GM10266 (cell line): ENCODE results near the gene CAPN9.

Experiments
- DNase-seq: peaks from one replicate; pipeline ENCODE4 v3.0.0; 2012; ENCODE audit errors: extremely low spot score
- TF ChIP-seq, protein P1 (sequence below): IDR thresholded peaks from 2 replicates; pipeline ENCODE4 v1.5.1; 2012; ENCODE audit warnings: mild to moderate bottlenecking, low read depth; ENCODE audit not compliant: control insufficient read depth, insufficient read depth; ENCODE audit errors: missing control alignments

Gene CAPN9

DNA sequence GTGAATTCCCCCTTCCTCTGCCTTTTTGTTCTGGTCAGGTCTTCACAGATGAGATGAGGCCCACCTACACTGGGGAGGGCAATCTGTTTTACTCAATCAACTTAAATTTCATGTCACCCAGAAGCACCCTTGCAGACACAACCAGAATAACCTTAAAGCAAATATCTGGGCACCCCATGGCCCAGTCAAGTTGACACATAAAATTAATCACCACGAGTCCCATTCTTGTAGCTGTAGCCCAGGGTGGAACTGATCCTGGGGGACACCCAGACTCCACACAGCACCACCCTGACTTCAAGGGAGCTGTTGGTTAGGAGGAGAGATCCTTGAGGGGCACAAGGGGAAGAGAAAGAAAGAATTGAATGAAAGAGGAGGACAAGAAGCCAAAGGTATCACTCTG is 23.1 kb downstream of the CAPN9 start:
- DNase-seq = no peak
- TF ChIP-seq, protein P1, sequence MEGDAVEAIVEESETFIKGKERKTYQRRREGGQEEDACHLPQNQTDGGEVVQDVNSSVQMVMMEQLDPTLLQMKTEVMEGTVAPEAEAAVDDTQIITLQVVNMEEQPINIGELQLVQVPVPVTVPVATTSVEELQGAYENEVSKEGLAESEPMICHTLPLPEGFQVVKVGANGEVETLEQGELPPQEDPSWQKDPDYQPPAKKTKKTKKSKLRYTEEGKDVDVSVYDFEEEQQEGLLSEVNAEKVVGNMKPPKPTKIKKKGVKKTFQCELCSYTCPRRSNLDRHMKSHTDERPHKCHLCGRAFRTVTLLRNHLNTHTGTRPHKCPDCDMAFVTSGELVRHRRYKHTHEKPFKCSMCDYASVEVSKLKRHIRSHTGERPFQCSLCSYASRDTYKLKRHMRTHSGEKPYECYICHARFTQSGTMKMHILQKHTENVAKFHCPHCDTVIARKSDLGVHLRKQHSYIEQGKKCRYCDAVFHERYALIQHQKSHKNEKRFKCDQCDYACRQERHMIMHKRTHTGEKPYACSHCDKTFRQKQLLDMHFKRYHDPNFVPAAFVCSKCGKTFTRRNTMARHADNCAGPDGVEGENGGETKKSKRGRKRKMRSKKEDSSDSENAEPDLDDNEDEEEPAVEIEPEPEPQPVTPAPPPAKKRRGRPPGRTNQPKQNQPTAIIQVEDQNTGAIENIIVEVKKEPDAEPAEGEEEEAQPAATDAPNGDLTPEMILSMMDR = no peak

DNA sequence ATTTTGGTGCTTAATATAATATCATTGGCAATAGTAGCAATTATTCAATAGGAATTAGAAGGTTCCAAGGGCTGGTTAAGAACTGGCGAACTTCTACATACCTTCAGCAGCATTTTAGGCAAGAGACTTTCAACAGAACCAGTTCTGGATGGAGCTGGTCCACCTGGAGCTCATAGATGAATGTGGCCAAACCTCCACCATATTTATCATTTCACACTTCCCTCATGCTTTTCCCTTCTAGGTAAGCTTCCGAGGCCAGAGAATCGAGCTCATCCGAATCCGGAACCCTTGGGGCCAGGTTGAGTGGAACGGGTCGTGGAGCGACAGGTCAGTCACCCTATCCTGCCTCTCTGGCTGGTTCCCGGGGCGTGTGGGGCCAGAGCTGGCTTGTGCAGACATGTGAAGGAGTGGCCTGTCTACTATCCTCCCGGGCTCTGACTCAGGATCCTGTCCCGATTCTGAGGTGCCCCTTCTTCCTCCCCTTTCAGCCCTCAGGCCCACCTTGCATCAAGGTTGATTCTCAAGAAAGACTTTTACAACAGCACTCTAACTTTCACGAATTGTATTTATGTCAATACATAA is 24.7 kb downstream of the CAPN9 start:
- TF ChIP-seq, protein P1 = no peak
- DNase-seq = no peak

DNA sequence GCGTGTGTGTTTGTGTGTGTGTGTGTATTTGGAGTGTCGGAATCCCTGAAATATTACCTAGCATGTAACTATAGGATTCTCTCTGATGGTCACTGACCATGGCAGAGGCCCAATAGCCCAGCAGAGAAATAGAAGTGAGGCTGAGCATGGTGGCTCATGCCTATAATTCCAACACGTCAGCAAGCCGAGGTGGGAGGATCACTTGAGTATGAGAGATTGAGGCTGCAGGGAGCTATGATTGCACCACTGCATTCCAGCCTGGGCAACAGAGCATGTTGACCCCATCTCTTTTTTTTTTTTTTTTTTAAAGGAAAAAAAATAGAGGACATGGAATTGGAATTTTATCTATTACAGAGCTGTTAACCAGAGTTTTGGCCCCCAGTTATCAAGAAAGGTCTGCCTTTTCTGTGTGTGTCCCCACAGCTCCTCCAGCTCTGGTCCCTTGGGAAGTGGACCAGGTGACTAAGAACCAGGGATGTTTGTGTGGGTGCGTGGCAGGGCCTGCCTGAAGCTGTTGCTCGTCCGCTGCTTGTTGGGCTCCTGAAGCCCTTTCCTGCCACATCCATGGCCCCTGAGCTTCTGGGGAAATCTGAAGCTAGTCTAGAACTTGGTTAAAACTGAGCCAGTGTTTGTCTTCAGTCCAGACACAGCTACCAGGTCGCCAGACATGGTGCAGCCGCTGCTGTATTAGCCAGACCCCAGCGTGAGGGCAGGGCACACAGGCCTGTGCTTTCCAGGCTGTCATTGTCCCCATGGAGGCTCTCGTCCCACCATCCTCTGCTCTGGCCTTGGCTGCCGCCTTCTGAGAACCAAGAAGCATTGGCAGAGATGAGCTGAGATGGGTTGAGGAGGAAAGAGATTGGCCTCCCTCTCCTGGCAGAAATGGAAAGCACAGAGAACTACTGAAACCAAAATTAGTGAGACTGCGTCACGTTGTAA is 25.5 kb downstream of the CAPN9 start:
- TF ChIP-seq, protein P1 = no peak
- DNase-seq = no peak

DNA sequence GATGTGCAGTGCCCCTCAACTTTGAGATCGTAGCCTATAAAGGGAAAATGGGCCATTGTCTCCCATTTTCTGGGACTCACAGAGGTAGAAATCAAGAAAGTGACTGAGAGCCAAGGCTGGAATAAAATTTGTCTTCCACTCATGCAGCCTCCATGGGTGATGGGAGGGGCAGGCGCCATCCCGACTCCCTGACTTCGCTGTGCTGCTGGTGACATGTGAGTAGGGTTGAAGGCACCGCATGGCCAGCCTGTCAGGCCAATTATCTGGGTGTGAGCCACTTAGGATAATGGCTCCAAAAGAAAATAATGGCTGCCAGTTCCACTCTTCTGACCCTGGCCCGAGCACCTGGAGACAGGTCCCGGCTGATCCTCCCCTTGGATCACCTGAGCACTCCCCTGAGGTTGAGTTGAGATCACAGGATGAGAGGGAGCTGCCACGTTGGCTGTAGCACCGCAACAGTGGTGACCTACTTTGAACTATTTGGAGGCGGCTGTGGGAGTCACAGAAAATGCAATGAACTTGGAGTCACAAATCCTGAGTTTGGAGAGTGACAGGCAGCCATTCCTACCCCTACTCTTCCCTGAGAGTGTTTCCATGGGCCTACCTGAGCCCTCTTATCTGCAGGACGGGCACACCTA is 26.3 kb downstream of the CAPN9 start:
- DNase-seq = no peak
- TF ChIP-seq, protein P1 = no peak

DNA sequence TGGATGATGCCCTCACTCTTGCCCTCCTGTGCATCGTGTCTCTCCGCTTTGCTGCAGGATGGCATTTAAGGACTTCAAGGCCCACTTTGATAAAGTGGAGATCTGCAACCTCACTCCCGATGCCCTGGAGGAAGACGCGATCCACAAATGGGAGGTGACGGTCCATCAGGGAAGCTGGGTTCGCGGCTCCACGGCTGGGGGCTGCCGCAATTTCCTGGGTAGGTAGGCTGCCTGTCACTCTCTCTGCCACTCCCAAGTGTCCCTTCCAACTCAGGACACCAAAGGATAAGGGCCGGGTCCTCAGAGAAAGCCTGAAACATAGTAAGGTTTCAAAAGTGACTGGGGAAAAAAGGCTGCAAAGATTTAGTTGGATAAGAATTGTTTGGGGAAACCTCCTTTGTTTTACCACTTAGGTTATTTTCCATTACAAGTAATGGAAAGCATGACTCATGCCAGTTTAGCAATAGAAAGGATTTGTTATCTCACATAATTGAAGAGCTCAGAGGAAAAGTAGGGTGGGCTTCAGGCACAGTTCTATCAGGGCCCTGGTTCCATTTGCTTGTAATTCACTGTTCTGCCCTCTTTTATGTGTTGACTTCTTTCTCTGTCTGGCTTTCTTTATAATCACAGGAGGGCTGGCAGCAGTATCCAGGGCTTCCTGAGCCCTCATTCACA is 31.9 kb downstream of the CAPN9 start:
- TF ChIP-seq, protein P1 = no peak

DNA sequence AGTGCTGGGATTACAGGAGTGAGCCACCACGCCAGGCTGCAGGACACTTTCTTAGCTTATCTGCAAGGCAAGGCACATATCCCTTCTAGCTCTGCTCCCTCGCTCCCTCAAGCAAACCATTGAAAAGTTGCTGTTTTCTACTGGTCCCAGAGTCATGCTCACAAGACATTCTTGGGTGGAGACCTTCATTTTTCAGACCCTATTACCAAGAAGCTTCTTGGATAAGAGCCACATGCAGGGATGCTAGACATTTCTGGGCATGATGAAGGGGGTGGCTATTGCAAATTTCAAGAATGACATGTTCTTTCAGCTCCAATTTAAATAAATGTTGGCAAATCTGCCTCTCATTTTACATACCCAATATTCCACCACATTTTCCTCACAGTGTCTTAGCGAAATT is 33.9 kb downstream of the CAPN9 start:
- DNase-seq = no peak
- TF ChIP-seq, protein P1 = no peak

More for the DNA sequence above, 31.9 kb downstream of the CAPN9 start:
- DNase-seq = no peak
